K562 (cell line): ENCODE results near the gene MBNL1. TPM values are rescaled to one million over a fixed set of nuclear protein-coding genes. Genes with fewer than 3 reads are reported as not detected.
A peak's percentile ranks its signal among the peaks of the same experiment; 100 is the strongest.

Experiments
- ATAC-seq: fragments of 200-7000 bp; cut with Tn5 transposase; 3 replicates; pipeline ENCODE4 v1.9.1; 2020; ENCODE audit warnings: moderate library complexity
- BruUV-seq: library from RNA; stranded (reverse); fragments of 400-500 nt; replicated peaks from 2 replicates; lab custom pipeline; 2021; lab: Mats Ljungman, UMichigan
- CTCF ChIA-PET: fragments of 300-600 bp; formaldehyde crosslinking; extraction: SDS; loops from one replicate; lab custom pipeline; 2021; ENCODE audit warnings: low intra/inter-chr PET ratio; lab: Yijun Ruan, JAX
- POLR2A ChIA-PET: fragments of 300-600, 350-650 bp; sonication (Branson Sonifier 250); formaldehyde crosslinking; extraction: SDS; loops from one replicate; lab custom pipeline; 2021; ENCODE audit warnings: antibody characterized with exemption, inconsistent platforms; lab: Yijun Ruan, JAX
- DNase-seq, 4 experiments: peaks; one replicate each; pipeline versions ENCODE4 v3.0.0 to v3.0.0-alpha.2; 2011 to 2018; ENCODE audit warnings: low spot score in 3 of 4, mixed read lengths in 3 of 4; ENCODE audit errors: extremely low read depth in 1 of 4
- FAIRE-seq: peaks from 2 replicates; lab custom pipeline; 2011; peaks lifted over from hg19 to GRCh38; lab: Jason Lieb, UNC
- H2AFZ ChIP-seq: 2 replicates; pipeline ENCODE4 v1.6.0; 2011; ENCODE audit warnings: low read depth, low read length, control low read depth, inconsistent platforms
- H3K27ac ChIP-seq: fragments of 200-600 bp; 3 replicates; pipeline ENCODE4 v1.8.0; 2011; ENCODE audit warnings: low read depth, mild to moderate bottlenecking, control low read depth, inconsistent platforms, low read length, moderate library complexity, mixed read lengths; ENCODE audit errors: extremely low read depth
- H3K27me3 ChIP-seq, 2 experiments: fragments of 300-600 bp in 1 of 2; 2 replicates in 1 of 2; 3 replicates in 1 of 2; pipeline versions ENCODE4 v1.6.0 to v1.8.0; 2011; ENCODE audit warnings: inconsistent platforms in 2 of 2, low read length in 2 of 2, mild to moderate bottlenecking in 1 of 2, mixed read lengths in 1 of 2, moderate library complexity in 1 of 2; ENCODE audit not compliant: control insufficient read depth in 2 of 2, insufficient read depth in 2 of 2
- H3K36me3 ChIP-seq: fragments of 300-600 bp; 3 replicates; pipeline ENCODE4 v1.8.0; 2011; ENCODE audit warnings: mild to moderate bottlenecking, low read length, inconsistent platforms; ENCODE audit not compliant: control insufficient read depth, insufficient read depth
- H3K4me1 ChIP-seq, 2 experiments: fragments of 200-600 bp in 1 of 2; replicated peaks in 1 of 2; 2 replicates in 1 of 2; 3 replicates in 1 of 2; pipeline versions ENCODE4 v1.5.1 to v1.8.0; 2011; ENCODE audit warnings: inconsistent platforms in 2 of 2, low read length in 2 of 2, mild to moderate bottlenecking in 1 of 2, mixed read lengths in 1 of 2, moderate library complexity in 1 of 2; ENCODE audit not compliant: control insufficient read depth in 2 of 2, insufficient read depth in 2 of 2
- H3K4me2 ChIP-seq: 2 replicates; pipeline ENCODE4 v1.6.1; 2011; ENCODE audit warnings: low read length, control low read depth, inconsistent platforms, mixed read lengths; ENCODE audit not compliant: insufficient read depth
- H3K4me3 ChIP-seq: fragments of 200-600 bp; sonication (generic), shearing (Covaris generic); 2 replicates; pipeline ENCODE4 v1.5.1; 2016; ENCODE audit warnings: control low read depth, inconsistent platforms
- H3K79me2 ChIP-seq: fragments of 200-600 bp; 3 replicates; pipeline ENCODE4 v1.8.0; 2011; ENCODE audit warnings: low read length, inconsistent platforms; ENCODE audit not compliant: control insufficient read depth, insufficient read depth
- H3K9ac ChIP-seq, 2 experiments: 2 replicates each; pipeline versions ENCODE4 v1.6.0 to v1.6.1; 2011; ENCODE audit warnings: low read depth in 2 of 2, low read length in 2 of 2, control low read depth in 1 of 2, inconsistent platforms in 1 of 2, mild to moderate bottlenecking in 1 of 2, mixed read lengths in 1 of 2; ENCODE audit not compliant: insufficient read depth in 1 of 2
- H3K9me1 ChIP-seq: one replicate; pipeline ENCODE4 v1.6.0; 2011; ENCODE audit warnings: inconsistent platforms, mild to moderate bottlenecking, low read length, moderate library complexity; ENCODE audit not compliant: control insufficient read depth, insufficient read depth
- H3K9me3 ChIP-seq: replicated peaks from 2 replicates; pipeline ENCODE4 v1.5.1; 2011; ENCODE audit warnings: low read depth, low read length, inconsistent platforms; ENCODE audit not compliant: control insufficient read depth, insufficient read depth
- H4K20me1 ChIP-seq: replicated peaks from 2 replicates; pipeline ENCODE4 v1.6.1; 2011; ENCODE audit warnings: low read length, inconsistent platforms, mixed read lengths; ENCODE audit not compliant: control insufficient read depth, insufficient read depth
- MEF2A ChIP-seq: IDR thresholded peaks from 2 replicates; pipeline ENCODE4 v1.6.1; 2011; ENCODE audit warnings: low read depth, mild to moderate bottlenecking, low read length, moderate library complexity; ENCODE audit not compliant: control insufficient read depth
- TAL1 ChIP-seq: fragments of 450-650 bp; IDR thresholded peaks from 2 replicates; pipeline ENCODE4 v1.6.1; 2016; ENCODE audit warnings: mild to moderate bottlenecking
- TFAM ChIP-seq: fragments of 250-450 bp; sonication (Bioruptor Pico); conservative IDR thresholded peaks from 2 replicates; pipeline ENCODE4 v1.5.0; 2021; ENCODE audit warnings: mild to moderate bottlenecking, moderate library complexity
- ZNF212 ChIP-seq: fragments of 450-650 bp; formaldehyde crosslinking; IDR thresholded peaks from 2 replicates; pipeline ENCODE4 v1.4.0; 2020; ENCODE audit warnings: mild to moderate bottlenecking
- ZNF592 ChIP-seq: fragments of 450-650 bp; IDR thresholded peaks from 2 replicates; pipeline ENCODE4 v1.6.1; 2017; ENCODE audit warnings: antibody characterized with exemption, mild to moderate bottlenecking
- ZNF785 ChIP-seq: fragments of 250-450 bp; sonication (Bioruptor Pico); IDR thresholded peaks from 2 replicates; pipeline ENCODE4 v1.4.0; 2020; ENCODE audit warnings: mild to moderate bottlenecking
- WGBS: fragments of 100-300 bp; shearing (Covaris generic); methylation state at CpG from one replicate; pipeline ENCODE4 v1.1.6; 2016; ENCODE audit warnings: low coverage, mixed read lengths; ENCODE audit not compliant: insufficient coverage; ENCODE audit errors: missing lambda C conversion rate; 5-methylcytosine and 5-hydroxymethylcytosine counted together
- in situ Hi-C: fragments of 300-500 bp; cut with MboI; formaldehyde crosslinking; loops from 4 replicates; pipeline ENCODE4 v1.15.0; 2018; ENCODE audit warnings: inconsistent platforms, mixed read lengths
- intact Hi-C: fragments of 100-400 bp; cut with micrococcal nuclease; formaldehyde crosslinking; loops from 2 replicates; pipeline ENCODE4 v1.14.2; 2022
- polyA plus RNA-seq, 8 experiments: library from polyadenylated mRNA; depleted of rRNA in 4 of 8; stranded (reverse) in 5 of 8; unstranded in 3 of 8; fragments of >200 nt; fragmentation: Nextera tagmentation in 2 of 8; fragmentation: Illumina TruSeq in 1 of 8; extraction: Ambion mirVana in 2 of 8; extraction: Trizol in 1 of 8; gene quantifications; 2 replicates each; pipeline versions ENCODE4 v1.2.1 to v1.2.3, GENCODE V29; 2011 to 2014; ENCODE audit warnings: inconsistent platforms in 1 of 8, missing spikeins in 1 of 8
- total RNA-seq, 7 experiments: library from RNA; depleted of rRNA in 6 of 7; stranded (reverse); fragments of >200 nt in 6 of 7; fragmentation: Illumina TruSeq in 2 of 7; extraction: Trizol in 2 of 7; gene quantifications; 2 replicates each; pipeline versions ENCODE4 v1.2.1 to v1.2.3, GENCODE V29; 2011 to 2021; ENCODE audit warnings: low replicate concordance in 1 of 7

Gene MBNL1
- total and polyA plus RNA-seq, 9 of the 15 experiments (the other 6 are each of a cell fraction or from before 2014, with no cell fraction given): 70.3 to 243 (median 220) TPM

GRCh38 chr3:152339881-152340505 is 71.3 kb downstream of the MBNL1 start:
- peaks cover 100% of the 10 kb centered on the region for H3K79me2 ChIP-seq
- ChIA-PET POLR2A (no interaction called here), CTCF (no interaction called here)
- no peak for TF ChIP-seq TAL1
- TF ChIP-seq MEF2A: no peak
- no peak for TF ChIP-seq ZNF785 (CRISPR knock-in tag)
- BruUV-seq: no TSS peak
- 72% methylated on average over 4 of the region's 4 CpGs for WGBS
- DNase-seq (no peak), FAIRE-seq (no peak), ATAC-seq (no peak)
- H3K27me3 ChIP-seq: no peaks in the 10 kb centered on the region
- intact Hi-C loops (no loop called here), in situ Hi-C loops (no loop called here)
- no peak overlapping the region for H2AFZ ChIP-seq
- H3K9me1 ChIP-seq: no peaks in the 10 kb centered on the region
- no peak overlapping the region for H3K9ac ChIP-seq
- H3K36me3 ChIP-seq: peaks cover 87% of the 10 kb centered on the region
- peaks cover 0 to 6% of the 10 kb centered on the region in 2 experiments; a peak in 2 of 5 replicates for H3K4me1 ChIP-seq
- no peak overlapping the region for H3K27ac ChIP-seq
- H3K4me2 ChIP-seq: no peak overlapping the region
- H4K20me1 ChIP-seq: peaks cover 2% of the 10 kb centered on the region; the same call in 1 of the 2 replicates
- no peak overlapping the region for H3K4me3 ChIP-seq
- no peaks in the 10 kb centered on the region for H3K9me3 ChIP-seq

GRCh38 chr3:152345233-152345632 is 76.5 kb downstream of the MBNL1 start:
- in situ Hi-C loops (no loop called here), intact Hi-C loops (no loop called here)
- 94% methylated on average over 1 of the region's 1 CpG for WGBS
- Histone ChIP-seq H3K27ac (no peak overlapping the region; the same call in 2 of the 3 replicates), H3K27me3 (no peaks in the 10 kb centered on the region), H2AFZ (no peak overlapping the region), H3K9me3 (no peaks in the 10 kb centered on the region), H3K79me2 (peaks cover 100% of the 10 kb centered on the region), H4K20me1 (no peaks in the 10 kb centered on the region), H3K9me1 (no peaks in the 10 kb centered on the region), H3K9ac (no peak overlapping the region), H3K36me3 (peaks cover 73% of the 10 kb centered on the region), H3K4me1 (peaks cover 3 to 21% of the 10 kb centered on the region in 2 experiments; a peak in 3 of 5 replicates), H3K4me2 (no peak overlapping the region), H3K4me3 (no peak overlapping the region)
- ATAC-seq: no peak
- ChIA-PET CTCF (no interaction called here), POLR2A (interaction anchor here (1.0 to 1.1 kb wide), 2 partner anchors 12 to 14 kb away, joined by 3 read pairs; no protein-coding TSS in a partner anchor)
- FAIRE-seq: no peak
- no peak for TF ChIP-seq ZNF212 (CRISPR knock-in tag)
- TF ChIP-seq TFAM: no peak
- 0 out of 2 replicates have a peak, but pooled peaks have one; percentile 9 for TF ChIP-seq ZNF592
- DNase-seq: no peak
- no TSS peak for BruUV-seq
